ENCODE measurements around the gene ARHGAP18.

DNA sequence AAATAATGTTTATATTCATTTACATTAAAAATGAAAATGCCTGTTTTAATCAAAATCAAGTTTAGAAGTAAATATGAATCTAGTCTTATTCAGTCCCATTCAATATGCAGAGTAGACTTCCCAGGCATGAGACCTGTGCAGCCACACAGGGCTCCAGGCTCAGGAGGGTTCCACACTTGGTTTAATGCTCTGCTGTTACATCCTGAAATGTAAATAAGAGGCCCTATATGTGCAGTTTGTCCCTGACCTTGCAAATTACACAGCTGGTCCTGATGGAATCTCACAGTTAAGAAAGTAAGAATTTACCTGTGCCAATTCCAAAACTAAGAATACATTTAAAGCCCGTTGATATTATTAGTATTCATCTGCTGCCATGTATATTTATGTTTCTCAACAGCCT, 79.4 kb downstream of the ARHGAP18 start:
- TF ChIP-seq, protein P1, sequence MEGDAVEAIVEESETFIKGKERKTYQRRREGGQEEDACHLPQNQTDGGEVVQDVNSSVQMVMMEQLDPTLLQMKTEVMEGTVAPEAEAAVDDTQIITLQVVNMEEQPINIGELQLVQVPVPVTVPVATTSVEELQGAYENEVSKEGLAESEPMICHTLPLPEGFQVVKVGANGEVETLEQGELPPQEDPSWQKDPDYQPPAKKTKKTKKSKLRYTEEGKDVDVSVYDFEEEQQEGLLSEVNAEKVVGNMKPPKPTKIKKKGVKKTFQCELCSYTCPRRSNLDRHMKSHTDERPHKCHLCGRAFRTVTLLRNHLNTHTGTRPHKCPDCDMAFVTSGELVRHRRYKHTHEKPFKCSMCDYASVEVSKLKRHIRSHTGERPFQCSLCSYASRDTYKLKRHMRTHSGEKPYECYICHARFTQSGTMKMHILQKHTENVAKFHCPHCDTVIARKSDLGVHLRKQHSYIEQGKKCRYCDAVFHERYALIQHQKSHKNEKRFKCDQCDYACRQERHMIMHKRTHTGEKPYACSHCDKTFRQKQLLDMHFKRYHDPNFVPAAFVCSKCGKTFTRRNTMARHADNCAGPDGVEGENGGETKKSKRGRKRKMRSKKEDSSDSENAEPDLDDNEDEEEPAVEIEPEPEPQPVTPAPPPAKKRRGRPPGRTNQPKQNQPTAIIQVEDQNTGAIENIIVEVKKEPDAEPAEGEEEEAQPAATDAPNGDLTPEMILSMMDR (IDR thresholded peaks at IDR 0.05; ENCODE audit: insufficient read depth, low read depth, low read length), result no peak
- no peak for TF ChIP-seq EZH2 (IDR thresholded peaks at IDR 0.05; ENCODE audit: insufficient read depth, low read length)
